ENCODE results near the gene EEF1A1. TPM values are rescaled to one million over a fixed set of nuclear protein-coding genes. Genes with fewer than 3 reads are reported as not detected.

The EEF1A1 gene
- total and polyA plus RNA-seq, 9 donors: 15,578 to 19,769 (median 16,968) TPM

DNA sequence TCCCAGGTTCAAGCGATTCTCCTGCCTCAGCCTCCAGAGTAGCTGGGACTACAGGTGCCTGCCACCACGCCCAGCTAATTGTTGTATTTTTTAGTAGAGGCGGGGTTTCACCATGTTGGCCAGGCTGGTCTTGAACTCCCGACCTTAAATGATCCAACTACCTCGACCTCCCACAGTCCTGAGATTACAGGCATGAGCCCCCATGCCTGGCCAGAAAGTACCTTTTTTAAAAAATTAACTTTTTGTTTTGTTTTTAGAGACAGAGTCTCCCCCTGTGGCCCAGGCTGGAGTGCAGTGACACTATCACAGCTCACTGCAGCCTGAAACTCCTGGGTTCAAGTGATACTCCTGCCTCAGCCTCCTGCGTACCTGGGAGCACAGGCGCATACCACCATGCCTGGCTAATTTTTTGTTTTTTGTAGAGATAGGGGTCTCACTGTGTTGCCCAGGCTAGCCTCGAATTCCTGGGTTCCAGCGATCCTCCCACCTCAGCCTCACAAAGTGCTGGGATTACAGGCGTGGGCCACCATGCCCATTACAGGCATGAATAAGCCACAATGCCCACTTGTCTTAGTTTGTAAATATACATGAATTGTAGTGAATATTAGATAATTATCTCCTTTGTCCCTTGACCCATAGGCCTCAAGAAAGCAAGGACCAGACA is 17.4 kb upstream of the EEF1A1 start:
- no peak for DNase-seq
- H3K36me3 ChIP-seq: no peaks in the 10 kb centered on the region
- no peak overlapping the region for H3K27ac ChIP-seq
- intact Hi-C loops (cut with DNase I): no loop called here
- TF ChIP-seq POLR2A (IDR thresholded peaks at IDR 0.05): no peak
- TF ChIP-seq, protein P1, sequence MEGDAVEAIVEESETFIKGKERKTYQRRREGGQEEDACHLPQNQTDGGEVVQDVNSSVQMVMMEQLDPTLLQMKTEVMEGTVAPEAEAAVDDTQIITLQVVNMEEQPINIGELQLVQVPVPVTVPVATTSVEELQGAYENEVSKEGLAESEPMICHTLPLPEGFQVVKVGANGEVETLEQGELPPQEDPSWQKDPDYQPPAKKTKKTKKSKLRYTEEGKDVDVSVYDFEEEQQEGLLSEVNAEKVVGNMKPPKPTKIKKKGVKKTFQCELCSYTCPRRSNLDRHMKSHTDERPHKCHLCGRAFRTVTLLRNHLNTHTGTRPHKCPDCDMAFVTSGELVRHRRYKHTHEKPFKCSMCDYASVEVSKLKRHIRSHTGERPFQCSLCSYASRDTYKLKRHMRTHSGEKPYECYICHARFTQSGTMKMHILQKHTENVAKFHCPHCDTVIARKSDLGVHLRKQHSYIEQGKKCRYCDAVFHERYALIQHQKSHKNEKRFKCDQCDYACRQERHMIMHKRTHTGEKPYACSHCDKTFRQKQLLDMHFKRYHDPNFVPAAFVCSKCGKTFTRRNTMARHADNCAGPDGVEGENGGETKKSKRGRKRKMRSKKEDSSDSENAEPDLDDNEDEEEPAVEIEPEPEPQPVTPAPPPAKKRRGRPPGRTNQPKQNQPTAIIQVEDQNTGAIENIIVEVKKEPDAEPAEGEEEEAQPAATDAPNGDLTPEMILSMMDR (IDR thresholded peaks at IDR 0.05): no peak
- TF ChIP-seq EP300 (IDR thresholded peaks at IDR 0.05): no peak
- 92 to 93% (median 92%) methylated on average over 10 of the region's 10 CpGs for WGBS, 3 donors
- no peaks in the 10 kb centered on the region for H3K9me3 ChIP-seq
- H3K4me3 ChIP-seq: no peak overlapping the region
- H3K27me3 ChIP-seq: no peaks in the 10 kb centered on the region
- no peaks in the 10 kb centered on the region for H3K4me1 ChIP-seq (ENCODE audit: insufficient read depth)

- intact Hi-C loops (cut with DNase I): no loop called here
- WGBS, 3 donors: 76 to 82% (median 76%) methylated on average over 3 of the region's 3 CpGs
These were observed 16.8 kb upstream of the EEF1A1 start for GRCh38 chr6:73537677-73538076.

DNA sequence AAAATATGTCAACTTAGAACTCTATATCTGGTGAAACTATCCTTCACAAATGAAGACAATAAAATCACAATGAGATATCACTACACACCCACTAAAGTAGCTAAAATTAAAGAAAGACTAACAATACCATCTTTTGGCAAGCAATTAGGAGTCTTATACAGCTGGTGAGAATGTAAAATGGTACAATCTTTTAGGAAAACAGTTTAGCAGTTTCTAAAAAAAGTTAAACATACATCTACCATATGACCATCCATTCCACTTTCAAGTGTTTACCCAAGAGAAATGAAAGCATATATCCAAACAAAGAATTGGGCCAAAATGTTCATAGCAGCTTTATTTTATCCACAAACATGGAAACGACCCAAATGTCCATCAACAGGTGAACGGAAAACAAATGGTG is 13.8 kb upstream of the EEF1A1 start:
- no peak overlapping the region for H3K27ac ChIP-seq
- TF ChIP-seq EP300 (IDR thresholded peaks at IDR 0.05): no peak
- no peak for TF ChIP-seq POLR2A (IDR thresholded peaks at IDR 0.05)
- TF ChIP-seq, protein P1 (IDR thresholded peaks at IDR 0.05): no peak
- no peaks in the 10 kb centered on the region for H3K9me3 ChIP-seq
- H3K36me3 ChIP-seq: no peaks in the 10 kb centered on the region
- no peaks in the 10 kb centered on the region for H3K4me1 ChIP-seq (ENCODE audit: insufficient read depth)
- 79 to 88% (median 79%) methylated on average over 2 of the region's 2 CpGs for WGBS, 3 donors
- H3K27me3 ChIP-seq: no peaks in the 10 kb centered on the region
- H3K4me3 ChIP-seq: no peak overlapping the region
- intact Hi-C loops (cut with DNase I): no loop called here
- no peak for DNase-seq

More at GRCh38 chr6:73537677-73538076, 16.8 kb upstream of the EEF1A1 start:
- H3K4me1 ChIP-seq (ENCODE audit: insufficient read depth): no peaks in the 10 kb centered on the region
- no peak overlapping the region for H3K4me3 ChIP-seq
- no peaks in the 10 kb centered on the region for H3K36me3 ChIP-seq
- no peak overlapping the region for H3K27ac ChIP-seq
- TF ChIP-seq EP300 (IDR thresholded peaks at IDR 0.05) (no peak), POLR2A (IDR thresholded peaks at IDR 0.05) (no peak)
- TF ChIP-seq, protein P1 (IDR thresholded peaks at IDR 0.05): no peak
- no peaks in the 10 kb centered on the region for H3K27me3 ChIP-seq
- no peak for DNase-seq
- no peaks in the 10 kb centered on the region for H3K9me3 ChIP-seq

GRCh38 chr6:73532293-73532692 is 11.5 kb upstream of the EEF1A1 start:
- H3K27ac ChIP-seq: no peak overlapping the region
- no peak for TF ChIP-seq POLR2A (IDR thresholded peaks at IDR 0.05)
- TF ChIP-seq EP300 (IDR thresholded peaks at IDR 0.05): no peak
- TF ChIP-seq, protein P1 (IDR thresholded peaks at IDR 0.05): no peak
- no peaks in the 10 kb centered on the region for H3K9me3 ChIP-seq
- no peaks in the 10 kb centered on the region for H3K36me3 ChIP-seq
- no peaks in the 10 kb centered on the region for H3K27me3 ChIP-seq
- intact Hi-C loops (cut with DNase I): no loop called here
- WGBS, 3 donors: 85 to 90% (median 88%) methylated on average over 3 of the region's 3 CpGs
- no peak overlapping the region for H3K4me3 ChIP-seq
- H3K4me1 ChIP-seq (ENCODE audit: insufficient read depth): no peaks in the 10 kb centered on the region
- no peak for DNase-seq

Measured in ovary (tissue), 9 donors.